Gastroesophageal sphincter (tissue), 3 donors: ENCODE data around the gene DAPK1.

Experiments used
- EP300 ChIP-seq: sonication (generic); formaldehyde crosslinking; IDR thresholded peaks from one replicate; pipeline ENCODE4 v1.6.1; 2017; ENCODE audit warnings: antibody characterized with exemption, mild to moderate bottlenecking
- POLR2A ChIP-seq, 2 donors: fragments of 450-650 bp; IDR thresholded peaks; one replicate each; pipeline ENCODE4 v1.6.1; 2017; ENCODE audit warnings: antibody characterized with exemption in 2 of 2, mild to moderate bottlenecking in 2 of 2, moderate library complexity in 1 of 2
- POLR2AphosphoS5 ChIP-seq: sonication (generic); formaldehyde crosslinking; IDR thresholded peaks from one replicate; pipeline ENCODE4 v1.6.1; 2017; ENCODE audit warnings: antibody characterized with exemption
- TF ChIP-seq, protein P1 (sequence below), 4 experiments: fragments of 200-600 bp in 2 of 4; fragments of 450-650 bp in 2 of 4; sonication (generic) in 1 of 4; IDR thresholded peaks; one replicate each; pipeline ENCODE4 v1.5.1; 2017 to 2019; ENCODE audit warnings: antibody characterized with exemption in 4 of 4, mild to moderate bottlenecking in 2 of 4, moderate library complexity in 2 of 4

DNA sequence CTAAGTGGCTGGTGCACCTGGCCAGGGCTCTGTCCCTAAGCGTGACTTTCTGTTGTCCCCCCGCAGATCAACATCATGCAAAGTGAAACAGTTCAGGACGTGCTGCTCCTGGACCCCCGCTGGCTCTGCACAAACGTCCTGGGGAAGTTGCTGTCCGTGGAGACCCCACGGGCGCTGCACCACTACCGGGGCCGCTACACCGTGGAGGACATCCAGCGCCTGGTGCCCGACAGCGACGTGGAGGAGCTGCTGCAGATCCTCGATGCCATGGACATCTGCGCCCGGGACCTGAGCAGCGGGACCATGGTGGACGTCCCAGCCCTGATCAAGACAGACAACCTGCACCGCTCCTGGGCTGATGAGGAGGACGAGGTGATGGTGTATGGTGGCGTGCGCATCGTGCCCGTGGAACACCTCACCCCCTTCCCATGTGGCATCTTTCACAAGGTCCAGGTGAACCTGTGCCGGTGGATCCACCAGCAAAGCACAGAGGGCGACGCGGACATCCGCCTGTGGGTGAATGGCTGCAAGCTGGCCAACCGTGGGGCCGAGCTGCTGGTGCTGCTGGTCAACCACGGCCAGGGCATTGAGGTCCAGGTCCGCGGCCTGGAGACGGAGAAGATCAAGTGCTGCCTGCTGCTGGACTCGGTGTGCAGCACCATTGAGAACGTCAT is 208.5 kb downstream of the DAPK1 start:
- TF ChIP-seq, protein P1, sequence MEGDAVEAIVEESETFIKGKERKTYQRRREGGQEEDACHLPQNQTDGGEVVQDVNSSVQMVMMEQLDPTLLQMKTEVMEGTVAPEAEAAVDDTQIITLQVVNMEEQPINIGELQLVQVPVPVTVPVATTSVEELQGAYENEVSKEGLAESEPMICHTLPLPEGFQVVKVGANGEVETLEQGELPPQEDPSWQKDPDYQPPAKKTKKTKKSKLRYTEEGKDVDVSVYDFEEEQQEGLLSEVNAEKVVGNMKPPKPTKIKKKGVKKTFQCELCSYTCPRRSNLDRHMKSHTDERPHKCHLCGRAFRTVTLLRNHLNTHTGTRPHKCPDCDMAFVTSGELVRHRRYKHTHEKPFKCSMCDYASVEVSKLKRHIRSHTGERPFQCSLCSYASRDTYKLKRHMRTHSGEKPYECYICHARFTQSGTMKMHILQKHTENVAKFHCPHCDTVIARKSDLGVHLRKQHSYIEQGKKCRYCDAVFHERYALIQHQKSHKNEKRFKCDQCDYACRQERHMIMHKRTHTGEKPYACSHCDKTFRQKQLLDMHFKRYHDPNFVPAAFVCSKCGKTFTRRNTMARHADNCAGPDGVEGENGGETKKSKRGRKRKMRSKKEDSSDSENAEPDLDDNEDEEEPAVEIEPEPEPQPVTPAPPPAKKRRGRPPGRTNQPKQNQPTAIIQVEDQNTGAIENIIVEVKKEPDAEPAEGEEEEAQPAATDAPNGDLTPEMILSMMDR (IDR thresholded peaks at IDR 0.05): no peak
- TF ChIP-seq POLR2A (IDR thresholded peaks at IDR 0.05): no peak
- TF ChIP-seq POLR2AphosphoS5: no peak
- TF ChIP-seq EP300: no peak
